HUES48 (cell line): Measurements from ENCODE around the gene MARK1.

Experiments used
- H3K27ac ChIP-seq: one replicate; pipeline ENCODE4 v1.7.0; 2013; ENCODE audit warnings: low read depth, low read length, inconsistent platforms
- H3K27me3 ChIP-seq: 2 replicates; pipeline ENCODE4 v1.6.1; 2013; ENCODE audit warnings: mild to moderate bottlenecking, low read length; ENCODE audit not compliant: control insufficient read depth, insufficient read depth
- H3K36me3 ChIP-seq: 2 replicates; pipeline ENCODE4 v1.6.1; 2013; ENCODE audit warnings: low read length; ENCODE audit not compliant: control insufficient read depth, insufficient read depth
- H3K4me1 ChIP-seq: 2 replicates; pipeline ENCODE4 v1.6.1; 2013; ENCODE audit warnings: mild to moderate bottlenecking, low read length; ENCODE audit not compliant: control insufficient read depth, insufficient read depth
- H3K4me3 ChIP-seq: 2 replicates; pipeline ENCODE4 v1.5.1; 2013; ENCODE audit warnings: mild to moderate bottlenecking, low read depth, low read length
- H3K9ac ChIP-seq: 2 replicates; pipeline ENCODE4 v1.6.1; 2013; ENCODE audit warnings: mild to moderate bottlenecking, low read depth, low read length, moderate library complexity
- H3K9me3 ChIP-seq: 2 replicates; pipeline ENCODE4 v1.6.1; 2013; ENCODE audit warnings: low read length; ENCODE audit not compliant: control insufficient read depth, insufficient read depth

MARK1 gene

DNA sequence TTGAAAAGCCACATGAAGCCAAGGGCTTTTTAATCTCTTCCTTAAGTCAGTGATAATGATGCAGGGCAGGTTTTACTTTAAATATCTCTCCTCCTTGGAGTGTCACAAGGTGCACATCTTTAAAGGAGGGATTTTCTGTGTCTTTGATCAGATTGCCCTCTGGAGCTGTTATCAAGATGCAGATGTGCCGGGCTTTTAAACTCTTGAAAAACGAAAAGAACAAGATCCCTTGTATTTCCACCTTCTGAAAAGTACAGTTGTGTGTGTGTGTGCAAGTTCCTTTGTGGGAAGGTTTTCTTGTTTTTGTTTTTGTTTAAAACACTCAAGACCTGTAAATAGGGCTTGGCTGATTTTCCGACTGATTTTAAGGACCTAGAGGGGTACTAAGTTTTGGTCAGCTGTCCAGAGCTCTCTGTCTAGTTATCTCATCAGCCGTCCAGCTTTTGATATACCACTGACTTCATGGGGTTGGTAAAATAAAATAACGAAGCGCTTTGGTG lies 1.6 kb downstream of the MARK1 start:
- Histone ChIP-seq H3K27me3 (peaks cover 8% of the 10 kb centered on the region), H3K9me3 (no peaks in the 10 kb centered on the region), H3K27ac (no peak overlapping the region), H3K9ac (peak overlapping the region; percentile 94), H3K4me3 (peak overlapping the region; percentile 98), H3K36me3 (no peaks in the 10 kb centered on the region; the same call in 1 of the 2 replicates), H3K4me1 (peaks cover 26% of the 10 kb centered on the region)

DNA sequence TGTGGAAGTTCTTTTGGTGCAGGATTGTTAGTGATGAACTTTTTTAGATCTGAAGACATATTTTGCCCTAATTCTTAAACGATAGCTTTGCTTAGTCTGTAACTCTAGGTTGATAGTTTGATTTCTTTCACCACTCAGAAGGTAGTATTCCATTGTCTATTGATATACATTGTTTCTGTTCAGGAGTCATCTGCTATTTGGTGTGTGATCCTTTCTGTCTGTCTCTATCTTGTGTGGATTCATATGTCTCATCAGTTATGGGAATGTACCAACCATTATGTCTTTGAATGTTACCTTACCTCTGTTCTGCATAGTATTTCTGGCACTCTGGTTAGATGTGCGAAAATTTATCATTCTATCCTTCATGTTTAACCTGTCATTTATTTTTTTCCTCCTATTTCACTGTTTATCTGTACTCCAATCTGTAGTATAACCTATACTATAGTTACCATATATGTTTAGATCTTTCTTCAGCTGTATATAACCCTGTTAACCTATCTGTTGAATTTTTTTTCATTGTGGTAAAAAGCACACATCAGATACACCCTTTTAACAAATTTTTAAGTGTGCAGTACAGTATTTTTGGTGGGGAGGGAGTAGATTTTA lies 5.7 kb downstream of the MARK1 start:
- H3K36me3 ChIP-seq: no peaks in the 10 kb centered on the region; the same call in 1 of the 2 replicates
- no peak overlapping the region for H3K9ac ChIP-seq
- H3K4me1 ChIP-seq: peaks cover 12% of the 10 kb centered on the region
- H3K9me3 ChIP-seq: no peaks in the 10 kb centered on the region
- H3K4me3 ChIP-seq: no peak overlapping the region
- no peak overlapping the region for H3K27ac ChIP-seq
- H3K27me3 ChIP-seq: no peaks in the 10 kb centered on the region

DNA sequence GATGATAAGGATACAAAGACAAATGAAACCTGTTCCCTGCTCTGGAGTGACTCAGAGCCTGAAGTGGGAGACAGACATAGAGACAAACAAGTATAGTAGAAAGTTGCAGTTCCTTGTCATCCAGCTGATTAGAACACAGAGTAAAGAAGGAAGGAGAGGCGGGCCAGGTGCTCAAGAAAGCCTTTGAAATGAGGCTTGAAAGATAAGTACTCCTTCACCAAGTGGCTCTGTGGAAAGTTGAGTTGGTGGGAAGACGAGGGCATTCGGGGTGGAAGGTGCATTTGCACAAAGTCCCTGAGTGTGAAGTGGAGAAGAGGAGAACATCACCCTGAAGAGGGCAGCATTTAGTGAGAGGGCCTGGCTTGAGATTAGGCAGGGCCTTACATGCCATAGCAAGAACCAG lies 17.0 kb downstream of the MARK1 start:
- Histone ChIP-seq H3K9ac (no peak overlapping the region), H3K36me3 (no peaks in the 10 kb centered on the region), H3K27ac (no peak overlapping the region), H3K9me3 (no peaks in the 10 kb centered on the region), H3K4me1 (peaks cover 34% of the 10 kb centered on the region), H3K4me3 (no peak overlapping the region), H3K27me3 (no peaks in the 10 kb centered on the region)

DNA sequence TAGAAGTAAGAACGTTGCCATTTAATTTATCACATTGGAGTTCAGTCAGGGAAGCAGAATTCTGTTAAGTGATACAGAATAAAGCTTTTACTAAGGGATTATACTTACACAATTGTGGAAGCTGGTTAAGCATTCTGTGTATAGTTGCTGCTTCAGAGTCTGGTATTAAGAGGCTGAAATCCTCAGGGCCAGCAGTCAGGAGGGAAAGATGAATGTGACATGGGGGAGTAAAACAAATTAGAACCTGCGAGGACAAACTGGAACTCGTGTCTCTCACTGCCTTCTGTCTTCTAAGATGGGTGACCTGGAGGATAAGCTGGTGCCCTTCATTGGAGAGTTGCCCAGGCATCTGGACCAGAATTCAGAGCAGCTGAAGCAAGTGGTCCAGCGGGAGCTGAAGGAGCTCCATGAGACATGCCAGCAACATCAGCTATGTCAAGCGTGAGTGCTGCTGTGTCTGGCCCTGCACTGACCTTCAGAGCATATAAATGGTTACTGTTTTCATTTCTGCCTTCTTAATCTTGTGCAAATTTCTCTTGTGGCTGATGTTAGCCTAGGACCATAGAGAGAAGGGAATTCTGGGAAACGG lies 23.0 kb downstream of the MARK1 start:
- Histone ChIP-seq H3K9ac (no peak overlapping the region), H3K9me3 (no peaks in the 10 kb centered on the region), H3K4me3 (no peak overlapping the region), H3K27ac (no peak overlapping the region), H3K4me1 (peaks cover 5% of the 10 kb centered on the region), H3K27me3 (no peaks in the 10 kb centered on the region), H3K36me3 (no peaks in the 10 kb centered on the region)

DNA sequence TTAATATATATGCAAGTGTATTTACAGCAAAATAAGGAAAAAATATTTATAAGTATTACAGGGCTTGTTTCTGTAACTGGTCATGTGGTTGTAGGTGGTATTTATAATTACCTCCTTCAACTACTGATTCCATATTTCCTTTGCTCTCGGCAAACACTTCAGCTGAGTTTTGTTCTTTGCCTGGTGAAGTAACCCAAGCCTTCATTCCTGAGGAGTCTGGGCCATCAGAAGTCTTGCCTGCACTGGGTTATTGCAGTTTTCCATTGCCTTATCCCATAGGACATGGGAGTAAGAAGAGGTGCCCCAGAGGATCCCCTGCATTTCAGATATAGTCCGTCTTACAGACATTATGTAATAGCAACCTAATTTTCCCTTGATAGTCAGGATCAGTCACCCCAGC lies 23.8 kb downstream of the MARK1 start:
- Histone ChIP-seq H3K27me3 (no peaks in the 10 kb centered on the region), H3K36me3 (no peaks in the 10 kb centered on the region), H3K4me1 (peaks cover 5% of the 10 kb centered on the region), H3K4me3 (no peak overlapping the region), H3K9ac (no peak overlapping the region), H3K9me3 (no peaks in the 10 kb centered on the region), H3K27ac (no peak overlapping the region)

DNA sequence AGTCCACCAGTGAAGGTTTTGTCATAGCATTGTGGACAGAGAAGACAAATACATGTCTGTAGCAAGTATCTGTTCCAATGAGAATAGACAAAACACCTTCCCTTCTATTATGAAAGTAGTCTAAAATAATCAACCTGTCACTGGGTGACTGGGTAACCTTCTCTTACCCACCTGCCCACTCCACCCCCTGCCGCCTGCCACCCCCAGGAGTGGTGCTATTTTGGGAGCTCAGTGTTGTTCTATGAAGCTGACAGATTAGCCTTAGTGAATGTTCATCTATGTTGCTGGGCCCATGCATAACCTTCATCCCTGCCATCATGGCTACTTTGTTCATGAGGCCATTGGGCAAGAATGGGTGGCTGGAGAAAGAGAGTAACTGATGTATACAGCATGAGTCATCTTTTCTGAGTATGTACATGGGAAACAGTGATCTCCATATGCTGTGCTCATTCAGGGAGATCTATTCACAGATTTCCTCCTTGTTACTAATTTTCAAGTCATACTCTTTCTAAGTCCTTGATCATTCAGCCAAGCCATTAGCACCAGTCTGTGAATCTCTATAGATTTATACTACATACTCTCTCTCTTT lies 24.8 kb downstream of the MARK1 start:
- H3K4me3 ChIP-seq: no peak overlapping the region
- H3K27me3 ChIP-seq: no peaks in the 10 kb centered on the region
- no peaks in the 10 kb centered on the region for H3K9me3 ChIP-seq
- peaks cover 5% of the 10 kb centered on the region for H3K4me1 ChIP-seq
- no peaks in the 10 kb centered on the region for H3K36me3 ChIP-seq
- no peak overlapping the region for H3K27ac ChIP-seq
- no peak overlapping the region for H3K9ac ChIP-seq

DNA sequence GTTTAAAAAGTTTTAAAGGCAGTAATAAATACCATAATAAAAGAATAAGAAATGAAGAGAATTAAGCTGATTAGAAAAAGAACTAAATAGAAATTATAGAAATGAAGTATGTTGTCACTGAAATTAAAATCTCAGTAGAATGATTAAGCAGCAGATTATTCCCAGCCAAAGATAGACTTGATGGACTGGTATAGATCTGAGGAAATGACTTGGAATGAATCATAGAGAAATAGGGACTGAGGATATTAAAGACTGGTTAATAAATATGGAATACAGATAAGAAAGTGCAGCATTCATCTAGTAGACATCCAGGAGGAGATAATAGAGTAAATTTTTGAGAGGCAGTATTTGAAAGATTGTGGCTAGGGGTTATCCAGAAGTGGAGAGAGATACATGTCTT lies 28.7 kb downstream of the MARK1 start:
- no peak overlapping the region for H3K9ac ChIP-seq
- H3K4me3 ChIP-seq: no peak overlapping the region
- no peak overlapping the region for H3K27ac ChIP-seq
- no peaks in the 10 kb centered on the region for H3K4me1 ChIP-seq
- H3K9me3 ChIP-seq: no peaks in the 10 kb centered on the region
- no peaks in the 10 kb centered on the region for H3K36me3 ChIP-seq
- H3K27me3 ChIP-seq: no peaks in the 10 kb centered on the region

DNA sequence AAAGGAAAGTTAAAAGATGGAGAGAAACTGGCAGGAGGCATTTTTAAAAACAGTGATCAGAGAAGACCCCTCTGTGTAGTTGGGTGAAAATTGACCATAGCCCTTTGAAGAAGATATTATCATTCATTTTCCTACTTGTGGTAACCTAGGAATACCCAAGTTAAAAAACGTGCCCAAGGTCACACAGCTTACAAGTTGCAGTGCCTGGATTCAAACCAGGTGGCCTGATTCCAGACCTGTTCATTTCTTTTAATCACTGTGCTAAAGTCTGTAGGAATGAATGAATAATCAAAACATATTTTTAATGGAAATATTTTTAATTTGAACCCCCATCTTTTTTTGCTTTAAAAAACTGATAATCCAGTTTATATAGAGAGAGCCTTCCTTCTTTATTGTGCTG lies 35.6 kb downstream of the MARK1 start:
- no peak overlapping the region for H3K9ac ChIP-seq
- no peaks in the 10 kb centered on the region for H3K36me3 ChIP-seq
- H3K27ac ChIP-seq: no peak overlapping the region
- H3K4me1 ChIP-seq: peaks cover 8% of the 10 kb centered on the region
- no peaks in the 10 kb centered on the region for H3K9me3 ChIP-seq
- H3K4me3 ChIP-seq: no peak overlapping the region
- no peaks in the 10 kb centered on the region for H3K27me3 ChIP-seq

DNA sequence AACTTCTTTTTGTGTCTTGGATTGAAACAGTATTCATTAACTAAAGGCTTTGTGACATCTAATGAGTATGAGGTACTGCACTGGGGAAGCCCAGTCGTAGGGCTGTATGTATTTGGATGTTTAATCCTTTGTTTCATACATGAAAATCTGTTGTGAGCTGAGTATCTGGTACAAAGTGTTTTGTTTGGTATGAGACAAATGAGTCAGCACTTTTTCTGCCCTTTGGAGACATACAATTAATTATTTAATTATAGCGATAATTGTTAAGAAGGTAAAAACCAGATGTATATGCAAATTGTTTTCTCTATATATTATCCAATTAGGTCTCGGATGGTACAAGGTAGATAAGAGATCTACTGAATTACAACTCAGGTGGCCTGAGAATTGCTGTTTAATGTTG lies 36.3 kb downstream of the MARK1 start:
- H3K4me3 ChIP-seq: no peak overlapping the region
- no peak overlapping the region for H3K9ac ChIP-seq
- H3K27ac ChIP-seq: no peak overlapping the region
- H3K9me3 ChIP-seq: no peaks in the 10 kb centered on the region
- no peaks in the 10 kb centered on the region for H3K36me3 ChIP-seq
- no peaks in the 10 kb centered on the region for H3K27me3 ChIP-seq
- peaks cover 8% of the 10 kb centered on the region for H3K4me1 ChIP-seq

DNA sequence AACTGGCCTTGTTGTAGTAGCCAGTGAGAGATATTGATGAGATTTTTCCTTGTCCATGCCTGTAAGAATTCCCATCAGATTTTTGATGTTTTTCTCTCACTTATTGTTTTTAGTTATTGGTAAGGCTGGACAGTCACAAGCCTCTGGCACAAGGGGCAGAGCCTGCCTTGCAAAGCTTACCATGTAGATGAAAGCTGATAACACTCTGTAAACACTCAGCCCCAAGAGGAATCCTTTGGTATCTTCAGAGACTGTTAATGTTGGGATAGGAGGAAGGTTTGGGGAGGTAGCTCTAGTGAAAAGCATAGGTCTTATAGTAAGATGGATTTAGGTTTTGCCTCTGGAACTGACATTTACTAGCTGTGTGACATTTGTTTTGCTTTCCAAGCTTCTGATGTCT lies 37.7 kb downstream of the MARK1 start:
- Histone ChIP-seq H3K36me3 (no peaks in the 10 kb centered on the region), H3K9me3 (no peaks in the 10 kb centered on the region), H3K9ac (no peak overlapping the region), H3K27me3 (no peaks in the 10 kb centered on the region), H3K4me1 (peaks cover 8% of the 10 kb centered on the region), H3K27ac (no peak overlapping the region), H3K4me3 (no peak overlapping the region)

DNA sequence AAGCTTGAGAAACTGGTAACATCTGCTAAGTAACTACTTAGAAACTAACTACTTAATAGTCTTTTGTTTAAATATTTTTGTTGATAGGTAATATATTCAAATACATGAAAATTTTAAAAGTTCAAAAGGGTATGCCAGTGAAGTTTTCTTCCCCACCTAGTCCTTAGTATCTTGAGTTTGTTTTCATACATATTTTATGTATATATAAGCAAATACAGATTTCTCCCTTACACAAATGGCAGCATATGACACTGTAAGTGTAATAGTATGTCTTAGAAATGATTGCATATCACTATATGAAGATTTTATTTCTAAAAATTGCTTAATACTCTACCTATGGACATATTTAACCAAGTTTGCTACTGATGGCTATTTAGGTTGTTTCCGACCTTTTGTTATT lies 38.9 kb downstream of the MARK1 start:
- H3K9ac ChIP-seq: no peak overlapping the region
- H3K4me1 ChIP-seq: peaks cover 8% of the 10 kb centered on the region
- H3K9me3 ChIP-seq: no peaks in the 10 kb centered on the region
- no peaks in the 10 kb centered on the region for H3K36me3 ChIP-seq
- H3K27me3 ChIP-seq: no peaks in the 10 kb centered on the region
- H3K27ac ChIP-seq: no peak overlapping the region
- no peak overlapping the region for H3K4me3 ChIP-seq
